Fibroblast of lung (primary cell): Measurements from ENCODE around the gene RNF19B. TPM values are rescaled to one million over a fixed set of nuclear protein-coding genes. Genes with fewer than 3 reads are reported as not detected.

Experiments used
- DNase-seq, 2 donors: peaks; one replicate each; pipeline versions ENCODE4 v3.0.0 to v3.0.0-alpha.2; 2010; ENCODE audit warnings: low read depth in 2 of 2
- H2AFZ ChIP-seq: 2 replicates; pipeline ENCODE4 v1.5.1; 2012; ENCODE audit warnings: low read length, control low read depth, inconsistent platforms
- H3K27ac ChIP-seq: 2 replicates; pipeline ENCODE4 v1.5.1; 2011; ENCODE audit warnings: low read length, control low read depth; ENCODE audit not compliant: insufficient read depth
- H3K27me3 ChIP-seq: 2 replicates; pipeline ENCODE4 v1.5.1; 2011; ENCODE audit warnings: mild to moderate bottlenecking, low read length; ENCODE audit not compliant: control insufficient read depth, insufficient read depth
- H3K36me3 ChIP-seq: 2 replicates; pipeline ENCODE4 v1.5.1; 2011; ENCODE audit warnings: low read length; ENCODE audit not compliant: control insufficient read depth, insufficient read depth
- H3K4me1 ChIP-seq: 2 replicates; pipeline ENCODE4 v1.5.1; 2011; ENCODE audit warnings: low read length; ENCODE audit not compliant: control insufficient read depth, insufficient read depth; ENCODE audit errors: extremely low read depth
- H3K4me2 ChIP-seq: 2 replicates; pipeline ENCODE4 v1.5.1; 2011; ENCODE audit warnings: low read length, control low read depth; ENCODE audit not compliant: insufficient read depth; ENCODE audit errors: extremely low read depth
- H3K4me3 ChIP-seq, 4 experiments: fragments of 200-600 bp in 1 of 4; sonication (generic) in 1 of 4; replicated peaks in 1 of 4; 2 replicates each; pipeline ENCODE4 v1.5.1; 2011 to 2016; ENCODE audit warnings: low read length in 4 of 4, low read depth in 3 of 4, mild to moderate bottlenecking in 3 of 4, control low read depth in 2 of 4, inconsistent platforms in 1 of 4, mixed read lengths in 1 of 4; ENCODE audit not compliant: insufficient read depth in 1 of 4; ENCODE audit errors: control extremely low read depth in 1 of 4
- H3K79me2 ChIP-seq: 2 replicates; pipeline ENCODE4 v1.5.1; 2012; ENCODE audit warnings: mild to moderate bottlenecking, low read length, inconsistent platforms; ENCODE audit not compliant: control insufficient read depth, insufficient read depth
- H3K9ac ChIP-seq: 2 replicates; pipeline ENCODE4 v1.5.1; 2011; ENCODE audit warnings: mild to moderate bottlenecking, low read length, control low read depth; ENCODE audit not compliant: insufficient read depth
- H3K9me3 ChIP-seq: 2 replicates; pipeline ENCODE4 v1.5.1; 2012; ENCODE audit warnings: low read depth, low read length; ENCODE audit not compliant: control insufficient read depth, insufficient read depth
- H4K20me1 ChIP-seq: 2 replicates; pipeline ENCODE4 v1.5.1; 2011; ENCODE audit warnings: low read length; ENCODE audit not compliant: control insufficient read depth, insufficient read depth; ENCODE audit errors: extremely low read depth
- EZH2 ChIP-seq: IDR thresholded peaks from 2 replicates; pipeline ENCODE4 v1.5.1; 2012; ENCODE audit warnings: low read length, control low read depth, mild to moderate bottlenecking; ENCODE audit errors: missing control alignments
- polyA plus RNA-seq, 2 donors: library from polyadenylated mRNA; depleted of rRNA in 1 of 2; stranded (reverse) in 1 of 2; unstranded in 1 of 2; fragments of >200 nt; gene quantifications; 2 replicates each; pipeline ENCODE4 v1.2.1, GENCODE V29; 2011 to 2012; ENCODE audit warnings: missing spikeins in 1 of 2
- total RNA-seq: library from RNA; depleted of rRNA; stranded (reverse); fragments of >200 nt; gene quantifications from 2 replicates; pipeline ENCODE4 v1.2.1, GENCODE V29; 2014
- TF ChIP-seq, protein P1 (sequence below), 2 donors: IDR thresholded peaks in 1 of 2; conservative IDR thresholded peaks in 1 of 2; 1 replicate in 1 of 2; 2 replicates in 1 of 2; pipeline ENCODE4 v1.5.1; 2011 to 2012; ENCODE audit warnings: low read length in 2 of 2, control low read depth in 1 of 2, inconsistent platforms in 1 of 2, low read depth in 1 of 2, mild to moderate bottlenecking in 1 of 2

Gene RNF19B
- total and polyA plus RNA-seq, 2 donors (not counting 1 experiment from before 2014, with no cell fraction given) = 10.1 to 15.4 TPM

DNA sequence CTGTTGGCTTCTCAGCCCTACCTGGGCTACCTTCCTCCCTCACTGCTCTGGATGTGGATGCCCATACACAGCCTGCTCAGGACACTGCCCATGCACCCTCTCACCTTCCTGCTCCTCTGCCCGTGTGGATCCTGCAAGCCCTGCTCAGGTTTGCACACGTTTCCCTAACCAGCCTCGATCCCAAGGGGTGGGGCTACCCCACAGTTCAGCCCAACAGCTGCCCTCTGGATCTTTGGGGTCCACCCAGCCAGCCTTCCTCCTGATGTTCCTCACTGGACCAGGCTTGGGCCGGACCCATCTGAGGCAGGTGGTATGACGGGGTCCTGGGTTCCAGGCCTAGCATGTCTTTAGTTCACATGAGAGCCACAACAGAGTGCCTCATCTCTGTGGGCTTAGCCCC is 68.2 kb downstream of the RNF19B start:
- Histone ChIP-seq H3K9me3 (no peaks in the 10 kb centered on the region), H2AFZ (no peak overlapping the region), H3K27ac (no peak overlapping the region), H3K4me1 (no peaks in the 10 kb centered on the region), H3K27me3 (peaks cover 8% of the 10 kb centered on the region), H3K36me3 (no peaks in the 10 kb centered on the region), H4K20me1 (no peaks in the 10 kb centered on the region), H3K4me3 (no peak overlapping the region), H3K79me2 (no peaks in the 10 kb centered on the region), H3K9ac (no peak overlapping the region), H3K4me2 (no peak overlapping the region)
- no peak for DNase-seq
- TF ChIP-seq EZH2 = no peak
- TF ChIP-seq, protein P1, sequence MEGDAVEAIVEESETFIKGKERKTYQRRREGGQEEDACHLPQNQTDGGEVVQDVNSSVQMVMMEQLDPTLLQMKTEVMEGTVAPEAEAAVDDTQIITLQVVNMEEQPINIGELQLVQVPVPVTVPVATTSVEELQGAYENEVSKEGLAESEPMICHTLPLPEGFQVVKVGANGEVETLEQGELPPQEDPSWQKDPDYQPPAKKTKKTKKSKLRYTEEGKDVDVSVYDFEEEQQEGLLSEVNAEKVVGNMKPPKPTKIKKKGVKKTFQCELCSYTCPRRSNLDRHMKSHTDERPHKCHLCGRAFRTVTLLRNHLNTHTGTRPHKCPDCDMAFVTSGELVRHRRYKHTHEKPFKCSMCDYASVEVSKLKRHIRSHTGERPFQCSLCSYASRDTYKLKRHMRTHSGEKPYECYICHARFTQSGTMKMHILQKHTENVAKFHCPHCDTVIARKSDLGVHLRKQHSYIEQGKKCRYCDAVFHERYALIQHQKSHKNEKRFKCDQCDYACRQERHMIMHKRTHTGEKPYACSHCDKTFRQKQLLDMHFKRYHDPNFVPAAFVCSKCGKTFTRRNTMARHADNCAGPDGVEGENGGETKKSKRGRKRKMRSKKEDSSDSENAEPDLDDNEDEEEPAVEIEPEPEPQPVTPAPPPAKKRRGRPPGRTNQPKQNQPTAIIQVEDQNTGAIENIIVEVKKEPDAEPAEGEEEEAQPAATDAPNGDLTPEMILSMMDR (conservative IDR thresholded peaks at IDR 0.05 in 1 of 2, IDR thresholded peaks at IDR 0.05 in 1 of 2; ENCODE audit: low read depth in 1 of 2, low read length in 2 of 2) = no peak

DNA sequence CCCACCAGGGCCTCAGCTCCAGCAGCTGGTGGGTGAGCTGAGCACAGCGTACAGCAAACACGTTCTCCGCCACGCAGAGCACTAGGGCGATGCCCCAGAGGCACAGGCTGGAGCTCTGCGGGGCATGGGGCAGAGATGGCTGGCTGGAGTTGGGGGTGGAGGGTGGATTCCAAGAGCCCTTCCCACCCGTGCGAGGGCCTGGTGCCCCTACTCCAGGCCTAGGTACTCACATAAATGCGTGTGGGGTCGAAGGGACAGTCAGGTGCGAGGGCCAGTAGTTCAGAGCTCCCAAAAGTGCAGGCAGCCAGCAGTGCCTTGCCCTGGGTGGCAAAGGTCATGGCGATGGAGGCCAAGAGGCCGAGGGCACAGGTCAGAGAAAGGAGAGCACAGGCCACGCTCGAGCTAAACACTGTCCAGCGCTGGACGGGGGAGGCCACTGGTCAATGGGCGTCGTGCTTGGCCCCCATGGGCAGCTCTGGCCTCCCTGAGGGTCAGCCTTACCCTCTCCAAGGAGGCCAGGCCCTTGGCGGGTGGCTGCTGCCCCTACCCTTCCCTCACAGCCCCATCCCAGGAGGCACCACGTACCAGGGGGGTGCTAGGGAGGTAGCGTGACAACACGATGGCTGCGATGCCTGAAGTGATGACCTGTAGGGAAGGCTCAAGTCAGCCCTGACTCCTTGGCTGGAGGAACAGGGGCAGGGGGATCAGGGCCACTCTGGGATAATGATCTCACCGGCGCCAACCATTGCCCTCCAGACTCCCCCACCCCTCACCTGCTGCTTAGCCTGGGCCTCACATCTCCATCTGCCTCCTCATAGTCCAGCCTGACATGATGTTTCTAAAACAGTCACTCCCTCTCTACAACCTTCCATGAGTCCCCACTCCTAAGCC is 69.0 kb downstream of the RNF19B start:
- no peak overlapping the region for H3K9ac ChIP-seq
- no peaks in the 10 kb centered on the region for H3K9me3 ChIP-seq
- no peaks in the 10 kb centered on the region for H3K79me2 ChIP-seq
- H3K4me2 ChIP-seq = no peak overlapping the region
- H3K36me3 ChIP-seq = no peaks in the 10 kb centered on the region
- peaks cover 8% of the 10 kb centered on the region for H3K27me3 ChIP-seq
- DNase-seq = no peak
- TF ChIP-seq, protein P1 (conservative IDR thresholded peaks at IDR 0.05 in 1 of 2, IDR thresholded peaks at IDR 0.05 in 1 of 2; ENCODE audit: low read depth in 1 of 2, low read length in 2 of 2) = no peak
- no peak for TF ChIP-seq EZH2
- no peak overlapping the region for H2AFZ ChIP-seq
- H3K27ac ChIP-seq = no peak overlapping the region
- no peak overlapping the region for H3K4me3 ChIP-seq
- H3K4me1 ChIP-seq = no peaks in the 10 kb centered on the region
- H4K20me1 ChIP-seq = no peaks in the 10 kb centered on the region

DNA sequence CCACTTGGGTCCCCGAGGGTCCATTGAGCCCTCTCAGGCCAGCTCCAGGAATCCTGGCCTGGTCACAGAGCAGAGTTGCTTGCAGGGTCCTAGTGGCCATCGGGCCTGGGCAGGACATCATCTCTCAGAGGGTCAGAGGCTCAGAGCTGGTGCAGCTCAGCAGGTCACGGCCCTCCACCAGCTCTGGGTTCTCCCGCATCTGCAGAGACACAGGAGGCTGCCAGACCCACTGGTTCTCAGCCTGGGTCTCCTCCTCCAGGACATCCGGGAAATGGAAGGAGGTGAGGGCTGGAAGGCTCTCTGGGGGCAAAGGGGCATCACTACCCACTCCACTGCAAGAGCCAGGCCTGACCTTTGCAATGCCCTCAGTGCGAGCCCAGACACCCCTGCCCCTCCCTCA is 69.9 kb downstream of the RNF19B start:
- H3K27ac ChIP-seq = no peak overlapping the region
- H3K9me3 ChIP-seq = no peaks in the 10 kb centered on the region
- H3K27me3 ChIP-seq = peaks cover 8% of the 10 kb centered on the region
- no peak overlapping the region for H2AFZ ChIP-seq
- H3K36me3 ChIP-seq = no peaks in the 10 kb centered on the region
- no peaks in the 10 kb centered on the region for H3K79me2 ChIP-seq
- no peaks in the 10 kb centered on the region for H3K4me1 ChIP-seq
- TF ChIP-seq, protein P1 (conservative IDR thresholded peaks at IDR 0.05 in 1 of 2, IDR thresholded peaks at IDR 0.05 in 1 of 2; ENCODE audit: low read depth in 1 of 2, low read length in 2 of 2) = no peak
- no peak for TF ChIP-seq EZH2
- no peak overlapping the region for H3K4me3 ChIP-seq
- no peak for DNase-seq
- H3K4me2 ChIP-seq = no peak overlapping the region
- H4K20me1 ChIP-seq = no peaks in the 10 kb centered on the region
- H3K9ac ChIP-seq = no peak overlapping the region
